NK-92 (cell line): ENCODE results near the gene TCF12.
"Not testable (repeated sequence)": the region's sequence is repeated elsewhere in the genome, so short reads cannot be mapped to it uniquely, and the experiment has no call there.

Source experiments
- DNase-seq: peaks from one replicate; lab custom pipeline; 2025; ENCODE audit not compliant: unreplicated experiment; lab: John Stamatoyannopoulos, UW

Gene TCF12

DNA sequence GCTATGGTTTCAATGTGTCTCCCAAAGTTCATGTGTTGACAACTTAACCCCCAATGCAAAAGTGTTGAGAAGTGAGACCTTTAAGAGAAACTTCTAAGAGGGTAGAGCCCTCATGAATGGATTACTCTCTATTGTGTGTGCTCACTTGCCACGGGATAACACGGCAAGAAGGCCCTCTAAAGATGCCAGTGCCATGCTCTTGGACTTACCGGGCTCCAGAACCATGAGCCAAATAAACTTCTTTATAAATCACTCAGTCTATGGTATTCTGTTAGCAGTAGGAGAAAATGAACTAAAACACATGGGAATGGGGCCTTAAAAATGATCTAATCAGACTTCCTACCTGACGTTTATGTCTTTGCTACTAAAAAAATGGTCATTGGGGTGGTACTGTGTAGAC, 2.6 kb upstream of the TCF12 start:
- DNase-seq: no peak

DNA sequence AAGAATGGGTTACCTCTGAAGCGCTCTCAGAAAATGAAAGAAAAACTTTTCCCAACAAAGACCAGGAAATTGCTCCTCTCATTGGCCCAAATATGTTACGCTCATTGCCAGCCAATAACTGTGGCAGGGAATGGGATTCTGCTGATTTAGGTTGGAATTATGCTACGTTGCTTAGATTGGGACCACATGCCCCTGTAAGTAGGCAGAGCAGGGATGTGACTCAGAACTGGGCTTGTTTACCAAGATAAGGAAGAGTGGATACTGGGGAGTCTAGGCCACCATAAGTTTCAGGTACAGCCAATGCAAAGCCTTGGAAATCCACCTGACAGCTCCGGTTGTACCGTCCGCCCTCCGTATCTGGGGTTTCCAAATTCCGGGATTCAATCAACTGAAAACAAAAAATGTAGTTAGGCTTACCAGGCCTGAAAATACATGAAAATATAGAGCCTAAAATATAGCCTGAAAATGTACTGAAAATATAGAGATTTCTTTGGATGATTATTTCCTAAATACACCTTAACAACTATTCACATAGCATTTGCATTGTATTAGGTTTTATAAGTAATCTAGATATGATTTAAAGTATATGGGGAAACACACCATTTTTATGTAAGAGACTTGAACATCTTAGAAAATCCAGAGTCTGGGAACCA, 1.5 kb upstream of the TCF12 start:
- DNase-seq: no peak

GRCh38 chr15:56917652-56918045, 795 bp upstream of the TCF12 start:
- DNase-seq: no peak

DNA sequence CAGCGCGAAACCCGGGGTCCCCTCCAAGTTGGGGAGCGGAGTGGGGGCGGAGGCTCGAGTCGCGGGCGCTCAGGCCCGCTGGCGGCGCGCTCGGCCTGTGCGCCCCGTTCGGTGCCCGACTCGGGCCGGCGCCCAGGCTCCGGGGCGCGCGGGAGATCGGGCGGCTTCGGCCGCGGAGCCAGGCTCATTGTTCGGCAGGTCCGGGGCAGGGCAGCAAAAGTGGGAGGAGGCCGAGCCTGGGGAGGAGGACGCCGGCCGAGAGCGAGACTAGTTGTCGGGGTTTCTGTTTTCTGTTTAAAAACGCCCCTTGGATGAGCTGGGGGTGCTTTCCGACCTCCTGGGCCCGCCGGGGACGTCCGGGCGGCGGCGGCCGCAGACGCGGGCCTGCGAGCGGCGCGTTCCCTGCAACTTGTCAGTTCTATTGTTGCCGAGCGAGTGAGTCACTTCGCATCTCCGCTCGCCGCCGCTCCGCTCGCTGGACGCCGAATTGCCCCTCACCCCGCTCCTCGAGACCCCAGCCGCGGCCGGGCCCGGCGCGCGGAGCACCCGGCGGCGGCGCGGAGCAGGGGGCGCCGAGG, 676 bp downstream of the TCF12 start:
- no peak for DNase-seq

DNA sequence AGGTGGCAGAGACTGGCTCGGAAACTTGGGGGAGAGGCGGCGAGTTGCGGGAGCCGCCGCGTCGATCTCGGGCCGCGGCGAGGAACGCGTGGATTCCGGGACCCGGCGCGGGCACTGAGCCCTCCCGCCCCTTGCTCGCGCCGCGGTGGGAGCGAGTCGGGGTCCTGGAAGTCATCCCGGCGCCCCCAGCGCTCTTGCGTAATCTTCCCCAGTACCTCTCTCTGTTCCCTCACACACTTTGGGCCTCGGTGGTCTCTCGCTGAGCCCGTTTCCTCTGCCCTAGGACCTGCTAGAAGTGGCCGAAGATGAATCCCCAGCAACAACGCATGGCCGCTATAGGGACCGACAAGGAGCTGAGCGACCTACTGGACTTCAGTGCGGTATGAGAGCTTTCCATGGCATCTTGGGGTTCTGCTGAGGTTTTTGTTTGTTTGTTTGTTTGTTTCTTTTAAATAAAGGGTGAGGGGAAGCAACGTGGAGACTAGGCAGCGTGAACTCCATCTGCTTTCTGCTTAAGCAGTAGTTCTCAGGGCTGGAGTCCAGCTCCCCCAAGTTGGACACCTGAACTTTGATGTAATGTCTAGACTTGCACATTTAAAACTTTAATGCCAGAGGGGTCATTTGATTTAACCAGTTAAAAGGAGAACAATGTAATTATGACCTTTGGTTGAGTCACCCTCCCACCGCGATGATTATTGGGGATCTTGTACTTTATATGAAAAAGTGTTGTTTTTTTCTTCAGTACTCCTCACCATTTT, 1.3 kb downstream of the TCF12 start:
- no peak for DNase-seq

DNA sequence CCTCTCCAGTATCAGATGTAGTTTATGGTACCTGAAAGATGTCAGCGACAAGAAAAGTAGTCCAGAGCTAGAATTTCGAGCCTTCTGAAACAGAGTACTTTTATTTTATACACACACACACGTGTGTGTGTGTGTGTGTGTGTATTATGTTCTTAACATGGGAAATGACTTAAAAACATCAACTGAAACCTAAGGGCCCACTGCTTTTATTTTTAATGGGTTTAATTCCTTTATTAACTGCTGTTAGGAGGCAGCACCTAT, 1.9 kb downstream of the TCF12 start:
- no peak for DNase-seq

DNA sequence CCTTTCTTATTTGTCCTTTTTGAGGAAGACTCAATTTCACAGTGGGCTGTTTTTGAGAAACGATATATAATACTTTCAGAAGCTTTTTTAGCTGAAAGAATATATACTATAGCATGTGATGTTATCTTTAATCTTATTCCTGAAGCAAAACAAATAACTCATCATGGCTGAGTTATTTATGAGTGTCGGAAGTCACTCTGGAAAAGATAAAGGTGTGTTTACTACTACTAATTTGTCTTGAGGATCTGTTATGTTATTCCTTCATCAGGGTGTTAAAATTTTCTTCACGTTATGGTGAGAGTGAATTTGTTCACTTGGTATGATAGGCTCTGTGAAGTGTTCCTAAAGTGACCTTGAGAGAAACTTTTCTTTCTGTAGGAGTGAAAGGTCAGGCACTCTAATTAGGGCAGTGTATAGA, 4.7 kb downstream of the TCF12 start:
- no peak for DNase-seq

GRCh38 chr15:56927816-56928215, 9.4 kb downstream of the TCF12 start:
- DNase-seq: no peak

DNA sequence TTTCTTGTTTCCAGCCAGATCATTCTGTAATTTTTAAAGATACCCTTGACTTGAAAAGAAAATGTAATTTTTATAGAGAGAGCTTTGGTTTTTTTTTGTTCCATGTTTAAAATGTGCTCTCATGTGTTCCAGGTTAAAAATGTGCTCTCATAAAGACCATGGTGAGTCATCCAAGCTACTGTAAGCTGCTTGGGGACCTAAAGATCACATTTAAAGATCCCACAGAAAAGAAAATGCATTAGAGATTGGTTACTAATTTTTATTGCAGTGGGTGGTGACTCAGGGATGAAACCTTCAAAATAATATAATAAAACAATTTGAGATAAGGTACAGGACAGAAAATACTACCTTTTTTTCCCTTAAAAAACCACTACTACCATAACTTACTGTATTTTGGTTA, 11.0 kb downstream of the TCF12 start:
- DNase-seq: no peak

GRCh38 chr15:56929933-56930332, 11.5 kb downstream of the TCF12 start:
- no peak for DNase-seq

GRCh38 chr15:56930669-56931313, 12.3 kb downstream of the TCF12 start:
- DNase-seq: no peak

- DNase-seq: no peak
These were observed 13.4 kb downstream of the TCF12 start for GRCh38 chr15:56931639-56932508.

GRCh38 chr15:56932509-56932868, 14.0 kb downstream of the TCF12 start:
- DNase-seq: not testable (repeated sequence)

DNA sequence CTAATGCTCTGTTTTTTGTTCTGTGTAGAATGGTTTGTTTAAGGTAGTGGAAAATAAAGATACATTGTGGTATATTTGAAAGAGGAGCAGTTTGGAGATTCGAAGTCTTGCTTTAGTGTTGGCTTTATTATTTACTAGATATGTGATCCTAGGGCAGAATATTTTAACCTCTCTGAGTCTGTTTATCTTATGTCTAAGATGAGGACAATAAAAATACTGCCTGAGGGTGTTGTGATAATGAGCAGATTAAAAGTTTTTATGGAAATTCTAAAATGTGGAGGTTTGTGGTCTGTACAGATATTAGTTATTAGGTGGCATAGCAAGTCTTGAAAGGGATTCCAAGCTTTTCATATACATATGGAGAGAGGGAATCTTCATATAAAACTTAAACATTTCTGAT, 15.0 kb downstream of the TCF12 start:
- DNase-seq: no peak

DNA sequence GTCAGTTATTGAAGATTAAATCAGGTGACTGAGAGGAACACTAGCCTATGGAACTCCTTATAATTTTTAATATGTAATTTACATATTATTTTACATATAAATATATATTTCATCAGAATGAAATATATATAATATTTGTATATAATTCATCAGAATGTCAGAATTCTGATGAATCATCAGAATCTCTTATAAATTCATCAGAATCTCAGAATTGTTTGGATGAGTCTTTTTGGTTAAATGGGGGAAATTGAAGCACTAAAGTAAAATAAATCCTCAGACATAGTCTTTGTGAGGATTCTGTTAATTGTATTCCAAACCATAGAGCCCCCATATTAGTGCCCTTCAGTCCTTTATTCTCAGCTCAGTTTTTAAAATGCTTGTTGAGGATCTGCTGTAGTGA, 15.4 kb downstream of the TCF12 start:
- DNase-seq: no peak

- no peak for DNase-seq
These were observed 15.8 kb downstream of the TCF12 start for GRCh38 chr15:56934269-56934668.

GRCh38 chr15:56936929-56937328, 18.5 kb downstream of the TCF12 start:
- no peak for DNase-seq

GRCh38 chr15:56939257-56939656, 20.8 kb downstream of the TCF12 start:
- DNase-seq: no peak

DNA sequence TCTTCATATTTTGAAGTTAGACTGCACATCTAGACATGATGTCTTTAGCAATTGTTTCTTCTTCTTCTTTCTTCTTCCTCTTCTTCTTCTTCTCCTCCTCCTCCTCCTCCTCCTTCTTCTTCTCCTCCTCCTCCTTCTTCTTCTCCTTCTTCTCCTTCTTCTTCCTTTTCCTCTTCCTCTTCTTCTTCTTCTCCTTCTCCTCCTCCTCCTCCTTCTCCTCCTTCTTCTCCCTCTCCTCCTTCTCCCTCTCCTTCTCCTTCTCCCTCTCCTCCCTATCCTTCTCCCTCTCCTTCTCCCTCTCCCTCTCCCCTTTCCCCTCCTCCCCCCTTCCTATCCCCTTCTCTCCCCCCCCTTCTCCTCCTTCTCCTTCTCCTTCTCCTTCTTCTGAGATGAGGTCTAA, 21.9 kb downstream of the TCF12 start:
- no peak for DNase-seq

GRCh38 chr15:56942118-56942517, 23.7 kb downstream of the TCF12 start:
- DNase-seq: no peak

DNA sequence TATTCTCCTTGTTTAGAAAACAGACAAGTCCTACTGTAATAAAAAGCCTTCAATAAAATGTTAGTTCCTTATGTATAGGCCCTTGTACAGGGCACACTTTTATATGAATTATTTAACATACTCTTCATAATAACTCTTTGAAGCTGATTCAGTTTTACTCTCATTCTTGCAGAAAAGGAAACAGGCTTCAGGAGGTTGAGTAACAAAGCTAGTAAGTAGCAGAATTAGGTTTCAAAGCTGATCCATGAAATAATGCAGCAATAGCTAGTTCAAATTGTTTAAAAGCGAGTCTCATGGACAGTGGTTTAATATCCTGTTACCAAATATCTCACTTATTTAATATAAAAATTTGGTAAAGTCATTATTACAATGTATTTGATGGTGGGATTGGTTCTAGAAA, 25.0 kb downstream of the TCF12 start:
- DNase-seq: no peak
